HepG2 (cell line): ENCODE results near the gene ZNF28. TPM values are rescaled to one million over a fixed set of nuclear protein-coding genes. Genes with fewer than 3 reads are reported as not detected.
A peak's percentile ranks its signal among the peaks of the same experiment; 100 is the strongest.

ENCODE experiments used
- FOXK1 ChIP-seq: sonication (generic); formaldehyde crosslinking; IDR thresholded peaks from 2 replicates; pipeline ENCODE4 v1.4.0; 2020; ENCODE audit warnings: low read depth, missing genetic modification reagents, borderline replicate concordance
- HDAC1 ChIP-seq: sonication (generic); formaldehyde crosslinking; IDR thresholded peaks from 2 replicates; pipeline ENCODE4 v1.5.1; 2020; ENCODE audit warnings: mild to moderate bottlenecking, missing genetic modification reagents
- HES4 ChIP-seq: sonication (generic); formaldehyde crosslinking; IDR thresholded peaks from 2 replicates; pipeline ENCODE4 v1.9.0; 2021; ENCODE audit warnings: mild to moderate bottlenecking, missing genetic modification reagents, borderline replicate concordance
- HOXA5 ChIP-seq: sonication (generic); formaldehyde crosslinking; IDR thresholded peaks from 2 replicates; pipeline ENCODE4 v1.4.0; 2020; ENCODE audit warnings: missing genetic modification reagents
- MEIS2 ChIP-seq: sonication (generic); formaldehyde crosslinking; IDR thresholded peaks from 2 replicates; pipeline ENCODE4 v1.9.0; 2021; ENCODE audit warnings: mild to moderate bottlenecking, missing genetic modification reagents
- RAD21 ChIP-seq: fragments of 450-650 bp; formaldehyde crosslinking; IDR thresholded peaks from 2 replicates; pipeline ENCODE4 v1.5.0; 2020; ENCODE audit warnings: mild to moderate bottlenecking
- RXRB ChIP-seq: IDR thresholded peaks from 2 replicates; pipeline ENCODE4 v1.6.1; 2016; ENCODE audit warnings: borderline replicate concordance, missing genetic modification reagents, missing compliant biosample characterization
- SAFB2 ChIP-seq: sonication (generic); formaldehyde crosslinking; IDR thresholded peaks from 2 replicates; pipeline ENCODE4 v1.5.1; 2020; ENCODE audit warnings: missing genetic modification reagents, low read depth, mild to moderate bottlenecking, borderline replicate concordance
- SP4 ChIP-seq: sonication (generic); formaldehyde crosslinking; IDR thresholded peaks from 2 replicates; pipeline ENCODE4 v1.8.1; 2023; ENCODE audit warnings: mild to moderate bottlenecking, missing genetic modification reagents
- THAP11 ChIP-seq: IDR thresholded peaks from 2 replicates; pipeline ENCODE4 v1.6.1; 2016; ENCODE audit warnings: missing biosample characterization, missing genetic modification reagents
- ZNF230 ChIP-seq: sonication (generic); formaldehyde crosslinking; IDR thresholded peaks from 2 replicates; pipeline ENCODE4 v1.4.0; 2020; ENCODE audit warnings: mild to moderate bottlenecking, missing genetic modification reagents
- ZSCAN9 ChIP-seq: IDR thresholded peaks from 2 replicates; pipeline ENCODE4 v1.6.1; 2016; ENCODE audit warnings: borderline replicate concordance
- polyA plus RNA-seq, 8 experiments: library from polyadenylated mRNA; depleted of rRNA in 3 of 8; stranded (reverse) in 7 of 8; unstranded in 1 of 8; fragments of >200 nt; fragmentation: Illumina TruSeq in 4 of 8; extraction: Trizol in 4 of 8; gene quantifications; 2 replicates each; pipeline versions ENCODE4 v1.2.1 to v1.2.3, GENCODE V29; 2011 to 2016; ENCODE audit warnings: low read depth in 4 of 8, missing spikeins in 1 of 8, mixed read lengths in 1 of 8; ENCODE audit not compliant: insufficient read depth in 1 of 8
- total RNA-seq, 5 experiments: library from RNA; depleted of rRNA; stranded (reverse); fragments of >200 nt; fragmentation: Illumina TruSeq; extraction: Trizol; gene quantifications; 2 replicates each; pipeline ENCODE4 v1.2.3, GENCODE V29; 2016; ENCODE audit warnings: low read depth in 1 of 5
- TF ChIP-seq, protein P1 (sequence below): sonication (generic); formaldehyde crosslinking; IDR thresholded peaks from 2 replicates; pipeline ENCODE4 v1.8.1; 2022; ENCODE audit warnings: mild to moderate bottlenecking, missing genetic modification reagents
- TF ChIP-seq, protein P2 (sequence below): sonication (generic); formaldehyde crosslinking; IDR thresholded peaks from 2 replicates; pipeline ENCODE4 v1.4.0; 2020; ENCODE audit warnings: mild to moderate bottlenecking, missing genetic modification reagents
- TF ChIP-seq, protein P3 (sequence below): sonication (generic); formaldehyde crosslinking; IDR thresholded peaks from 2 replicates; pipeline ENCODE4 v1.5.1; 2020; ENCODE audit warnings: mild to moderate bottlenecking, missing genetic modification reagents, borderline replicate concordance
- TF ChIP-seq, protein P4 (sequence below): sonication (generic); formaldehyde crosslinking; IDR thresholded peaks from 2 replicates; pipeline ENCODE4 v1.4.0; 2020; ENCODE audit warnings: missing genetic modification reagents

The ZNF28 gene
- total and polyA plus RNA-seq, 2 of the 13 experiments (the other 11 are each of a cell fraction or from before 2014, with no cell fraction given) = 5.0 to 16.0 TPM

DNA sequence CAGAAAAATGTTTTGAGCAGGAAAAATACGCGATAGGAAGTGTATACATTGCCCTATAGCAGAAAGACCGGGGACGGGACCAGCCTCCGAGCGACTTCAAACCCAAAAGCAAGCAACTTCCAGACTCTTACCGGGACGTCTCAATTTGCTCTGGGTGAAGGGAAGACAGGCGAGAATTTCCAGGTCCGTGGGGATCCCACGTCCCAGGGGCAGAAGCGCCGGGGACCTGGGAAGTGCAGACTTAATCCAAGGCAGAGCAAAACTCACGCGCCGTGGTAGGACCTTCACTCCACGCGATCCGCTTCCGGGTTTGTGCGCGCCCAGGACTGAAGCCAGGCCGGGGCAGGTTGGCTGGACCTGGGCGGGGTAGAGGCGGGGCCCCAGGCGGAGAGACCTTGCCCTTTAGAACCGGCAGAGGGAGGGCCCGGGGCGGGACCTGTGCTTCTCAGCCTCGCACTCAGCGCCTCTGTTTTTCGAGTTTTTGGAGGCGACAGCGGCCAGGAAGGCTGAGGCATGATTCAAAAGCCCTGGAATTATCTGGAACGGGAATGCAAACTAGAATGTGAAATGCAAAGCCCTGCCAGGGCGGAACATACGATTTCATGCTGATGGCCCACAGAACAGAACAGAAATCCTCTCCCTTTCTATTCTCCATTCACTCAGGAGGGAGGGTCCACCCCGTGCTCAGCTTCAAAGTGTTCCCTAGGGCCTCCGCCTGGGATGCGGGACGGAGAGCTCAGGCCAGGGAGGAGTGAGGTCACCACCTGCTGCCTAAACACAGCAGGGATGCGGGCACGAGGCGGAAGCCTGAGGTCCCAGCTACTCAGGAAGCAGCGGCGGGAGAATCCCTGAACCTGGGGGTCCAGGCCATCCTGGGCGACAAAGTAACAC is 34.7 kb downstream of the ZNF28 start, which contains the start of gene ZNF600 (continued):
- TF ChIP-seq HDAC1 (CRISPR knock-in tag) (peak; percentile 85), MEIS2 (CRISPR knock-in tag) (peak; percentile 19; the same call in 1 of the 2 replicates), HOXA5 (0 out of 2 replicates have a peak, but pooled peaks have one; percentile 16), SAFB2 (CRISPR knock-in tag) (0 out of 2 replicates have a peak, but pooled peaks have one; percentile 46), RXRB (CRISPR knock-in tag) (peak; percentile 38; the same call in 1 of the 2 replicates), ZSCAN9 (CRISPR knock-in tag) (0 out of 2 replicates have a peak, but pooled peaks have one; percentile 17), HES4 (0 out of 2 replicates have a peak, but pooled peaks have one; percentile 42), RAD21 (CRISPR knock-in tag) (0 out of 2 replicates have a peak, but pooled peaks have one; percentile 31), ZNF230 (CRISPR knock-in tag) (peak; percentile 76; the same call in 1 of the 2 replicates), FOXK1 (peak; percentile 25; the same call in 1 of the 2 replicates), SP4 (CRISPR knock-in tag) (peak; percentile 70), THAP11 (peak; percentile 63)
- TF ChIP-seq, protein P1, sequence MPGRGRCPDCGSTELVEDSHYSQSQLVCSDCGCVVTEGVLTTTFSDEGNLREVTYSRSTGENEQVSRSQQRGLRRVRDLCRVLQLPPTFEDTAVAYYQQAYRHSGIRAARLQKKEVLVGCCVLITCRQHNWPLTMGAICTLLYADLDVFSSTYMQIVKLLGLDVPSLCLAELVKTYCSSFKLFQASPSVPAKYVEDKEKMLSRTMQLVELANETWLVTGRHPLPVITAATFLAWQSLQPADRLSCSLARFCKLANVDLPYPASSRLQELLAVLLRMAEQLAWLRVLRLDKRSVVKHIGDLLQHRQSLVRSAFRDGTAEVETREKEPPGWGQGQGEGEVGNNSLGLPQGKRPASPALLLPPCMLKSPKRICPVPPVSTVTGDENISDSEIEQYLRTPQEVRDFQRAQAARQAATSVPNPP (CRISPR knock-in tag) = 0 out of 2 replicates have a peak, but pooled peaks have one; percentile 47
- TF ChIP-seq, protein P2, sequence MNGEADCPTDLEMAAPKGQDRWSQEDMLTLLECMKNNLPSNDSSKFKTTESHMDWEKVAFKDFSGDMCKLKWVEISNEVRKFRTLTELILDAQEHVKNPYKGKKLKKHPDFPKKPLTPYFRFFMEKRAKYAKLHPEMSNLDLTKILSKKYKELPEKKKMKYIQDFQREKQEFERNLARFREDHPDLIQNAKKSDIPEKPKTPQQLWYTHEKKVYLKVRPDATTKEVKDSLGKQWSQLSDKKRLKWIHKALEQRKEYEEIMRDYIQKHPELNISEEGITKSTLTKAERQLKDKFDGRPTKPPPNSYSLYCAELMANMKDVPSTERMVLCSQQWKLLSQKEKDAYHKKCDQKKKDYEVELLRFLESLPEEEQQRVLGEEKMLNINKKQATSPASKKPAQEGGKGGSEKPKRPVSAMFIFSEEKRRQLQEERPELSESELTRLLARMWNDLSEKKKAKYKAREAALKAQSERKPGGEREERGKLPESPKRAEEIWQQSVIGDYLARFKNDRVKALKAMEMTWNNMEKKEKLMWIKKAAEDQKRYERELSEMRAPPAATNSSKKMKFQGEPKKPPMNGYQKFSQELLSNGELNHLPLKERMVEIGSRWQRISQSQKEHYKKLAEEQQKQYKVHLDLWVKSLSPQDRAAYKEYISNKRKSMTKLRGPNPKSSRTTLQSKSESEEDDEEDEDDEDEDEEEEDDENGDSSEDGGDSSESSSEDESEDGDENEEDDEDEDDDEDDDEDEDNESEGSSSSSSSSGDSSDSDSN (CRISPR knock-in tag) = peak; percentile 60; the same call in 1 of the 2 replicates
- TF ChIP-seq, protein P3, sequence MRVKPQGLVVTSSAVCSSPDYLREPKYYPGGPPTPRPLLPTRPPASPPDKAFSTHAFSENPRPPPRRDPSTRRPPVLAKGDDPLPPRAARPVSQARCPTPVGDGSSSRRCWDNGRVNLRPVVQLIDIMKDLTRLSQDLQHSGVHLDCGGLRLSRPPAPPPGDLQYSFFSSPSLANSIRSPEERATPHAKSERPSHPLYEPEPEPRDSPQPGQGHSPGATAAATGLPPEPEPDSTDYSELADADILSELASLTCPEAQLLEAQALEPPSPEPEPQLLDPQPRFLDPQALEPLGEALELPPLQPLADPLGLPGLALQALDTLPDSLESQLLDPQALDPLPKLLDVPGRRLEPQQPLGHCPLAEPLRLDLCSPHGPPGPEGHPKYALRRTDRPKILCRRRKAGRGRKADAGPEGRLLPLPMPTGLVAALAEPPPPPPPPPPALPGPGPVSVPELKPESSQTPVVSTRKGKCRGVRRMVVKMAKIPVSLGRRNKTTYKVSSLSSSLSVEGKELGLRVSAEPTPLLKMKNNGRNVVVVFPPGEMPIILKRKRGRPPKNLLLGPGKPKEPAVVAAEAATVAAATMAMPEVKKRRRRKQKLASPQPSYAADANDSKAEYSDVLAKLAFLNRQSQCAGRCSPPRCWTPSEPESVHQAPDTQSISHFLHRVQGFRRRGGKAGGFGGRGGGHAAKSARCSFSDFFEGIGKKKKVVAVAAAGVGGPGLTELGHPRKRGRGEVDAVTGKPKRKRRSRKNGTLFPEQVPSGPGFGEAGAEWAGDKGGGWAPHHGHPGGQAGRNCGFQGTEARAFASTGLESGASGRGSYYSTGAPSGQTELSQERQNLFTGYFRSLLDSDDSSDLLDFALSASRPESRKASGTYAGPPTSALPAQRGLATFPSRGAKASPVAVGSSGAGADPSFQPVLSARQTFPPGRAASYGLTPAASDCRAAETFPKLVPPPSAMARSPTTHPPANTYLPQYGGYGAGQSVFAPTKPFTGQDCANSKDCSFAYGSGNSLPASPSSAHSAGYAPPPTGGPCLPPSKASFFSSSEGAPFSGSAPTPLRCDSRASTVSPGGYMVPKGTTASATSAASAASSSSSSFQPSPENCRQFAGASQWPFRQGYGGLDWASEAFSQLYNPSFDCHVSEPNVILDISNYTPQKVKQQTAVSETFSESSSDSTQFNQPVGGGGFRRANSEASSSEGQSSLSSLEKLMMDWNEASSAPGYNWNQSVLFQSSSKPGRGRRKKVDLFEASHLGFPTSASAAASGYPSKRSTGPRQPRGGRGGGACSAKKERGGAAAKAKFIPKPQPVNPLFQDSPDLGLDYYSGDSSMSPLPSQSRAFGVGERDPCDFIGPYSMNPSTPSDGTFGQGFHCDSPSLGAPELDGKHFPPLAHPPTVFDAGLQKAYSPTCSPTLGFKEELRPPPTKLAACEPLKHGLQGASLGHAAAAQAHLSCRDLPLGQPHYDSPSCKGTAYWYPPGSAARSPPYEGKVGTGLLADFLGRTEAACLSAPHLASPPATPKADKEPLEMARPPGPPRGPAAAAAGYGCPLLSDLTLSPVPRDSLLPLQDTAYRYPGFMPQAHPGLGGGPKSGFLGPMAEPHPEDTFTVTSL (CRISPR knock-in tag) = 0 out of 2 replicates have a peak, but pooled peaks have one; percentile 45
- TF ChIP-seq, protein P4, sequence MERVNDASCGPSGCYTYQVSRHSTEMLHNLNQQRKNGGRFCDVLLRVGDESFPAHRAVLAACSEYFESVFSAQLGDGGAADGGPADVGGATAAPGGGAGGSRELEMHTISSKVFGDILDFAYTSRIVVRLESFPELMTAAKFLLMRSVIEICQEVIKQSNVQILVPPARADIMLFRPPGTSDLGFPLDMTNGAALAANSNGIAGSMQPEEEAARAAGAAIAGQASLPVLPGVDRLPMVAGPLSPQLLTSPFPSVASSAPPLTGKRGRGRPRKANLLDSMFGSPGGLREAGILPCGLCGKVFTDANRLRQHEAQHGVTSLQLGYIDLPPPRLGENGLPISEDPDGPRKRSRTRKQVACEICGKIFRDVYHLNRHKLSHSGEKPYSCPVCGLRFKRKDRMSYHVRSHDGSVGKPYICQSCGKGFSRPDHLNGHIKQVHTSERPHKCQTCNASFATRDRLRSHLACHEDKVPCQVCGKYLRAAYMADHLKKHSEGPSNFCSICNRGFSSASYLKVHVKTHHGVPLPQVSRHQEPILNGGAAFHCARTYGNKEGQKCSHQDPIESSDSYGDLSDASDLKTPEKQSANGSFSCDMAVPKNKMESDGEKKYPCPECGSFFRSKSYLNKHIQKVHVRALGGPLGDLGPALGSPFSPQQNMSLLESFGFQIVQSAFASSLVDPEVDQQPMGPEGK (CRISPR knock-in tag) = peak; percentile 54; the same call in 1 of the 2 replicates
